Urinary bladder (tissue), 4 donors: ENCODE measurements around the gene ANGPTL4. TPM values are rescaled to one million over a fixed set of nuclear protein-coding genes. Genes with fewer than 3 reads are reported as not detected.

Experiments
- DNase-seq: peaks from one replicate; pipeline ENCODE4 v3.0.0-alpha.2; 2015; ENCODE audit errors: extremely low spot score
- H3K27ac ChIP-seq: one replicate; pipeline ENCODE4 v1.5.1; 2013; ENCODE audit warnings: low read depth, mild to moderate bottlenecking, moderate library complexity
- H3K36me3 ChIP-seq: one replicate; pipeline ENCODE4 v1.6.1; 2013; ENCODE audit warnings: mild to moderate bottlenecking, moderate library complexity; ENCODE audit not compliant: insufficient read depth
- H3K4me1 ChIP-seq: one replicate; pipeline ENCODE4 v1.6.1; 2013; ENCODE audit warnings: mild to moderate bottlenecking, moderate library complexity; ENCODE audit not compliant: insufficient read depth
- H3K4me3 ChIP-seq: one replicate; pipeline ENCODE4 v1.5.1; 2013; ENCODE audit warnings: low read depth, low read length
- WGBS: extraction: QIAGEN DNeasy Blood & Tissue Kit; methylation state at CpG from one replicate; pipeline ENCODE4 v1.1.7; 2013; 5-methylcytosine and 5-hydroxymethylcytosine counted together
- polyA plus RNA-seq: library from polyadenylated mRNA; stranded (reverse); fragments of 200-250 nt; gene quantifications from one replicate; pipeline ENCODE4 v1.2.3, GENCODE V29; 2013
- small RNA-seq: library from RNA; depleted of rRNA; stranded (forward); fragments of <200 nt; gene quantifications from one replicate; pipeline ENCODE3, GENCODE V24; 2014
- total RNA-seq: library from RNA; depleted of rRNA; stranded (reverse); fragments of >200 nt; gene quantifications from one replicate; pipeline ENCODE4 v1.2.3, GENCODE V29; 2014
- donor health status: healthy with polysubstance abuse.
- donor health status: healthy.

ANGPTL4 gene
- total and polyA plus RNA-seq, 2 donors: 1.3 to 14.6 TPM

DNA sequence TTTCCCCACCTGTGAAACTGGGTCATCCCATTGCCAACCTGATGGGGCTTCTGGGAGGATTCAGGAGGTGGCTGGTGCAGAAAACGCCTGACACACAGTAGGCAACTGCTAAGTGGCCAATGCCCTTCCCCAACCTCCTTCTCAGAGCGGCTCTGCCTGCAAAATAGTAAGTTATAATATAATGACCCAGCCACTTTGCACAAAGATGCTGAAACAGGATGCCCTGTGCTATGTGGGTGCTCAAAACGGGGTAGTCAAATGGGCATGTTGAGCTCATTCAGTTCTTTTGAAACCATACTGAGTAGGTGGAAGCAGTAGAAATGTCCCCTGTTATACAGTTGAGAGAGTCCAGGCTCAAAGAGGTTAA, 49.7 kb downstream of the ANGPTL4 start:
- 25% methylated on average over 3 of the region's 3 CpGs for WGBS

GRCh38 chr19:8416796-8417195, 52.8 kb downstream of the ANGPTL4 start:
- 59% methylated on average over 4 of the region's 4 CpGs for WGBS

More for the DNA sequence above, 49.7 kb downstream of the ANGPTL4 start:
- Histone ChIP-seq H3K4me3 (peak overlapping the region; percentile 85), H3K36me3 (no peaks in the 10 kb centered on the region), H3K4me1 (no peaks in the 10 kb centered on the region), H3K27ac (no peak overlapping the region)
- no peak for DNase-seq

DNA sequence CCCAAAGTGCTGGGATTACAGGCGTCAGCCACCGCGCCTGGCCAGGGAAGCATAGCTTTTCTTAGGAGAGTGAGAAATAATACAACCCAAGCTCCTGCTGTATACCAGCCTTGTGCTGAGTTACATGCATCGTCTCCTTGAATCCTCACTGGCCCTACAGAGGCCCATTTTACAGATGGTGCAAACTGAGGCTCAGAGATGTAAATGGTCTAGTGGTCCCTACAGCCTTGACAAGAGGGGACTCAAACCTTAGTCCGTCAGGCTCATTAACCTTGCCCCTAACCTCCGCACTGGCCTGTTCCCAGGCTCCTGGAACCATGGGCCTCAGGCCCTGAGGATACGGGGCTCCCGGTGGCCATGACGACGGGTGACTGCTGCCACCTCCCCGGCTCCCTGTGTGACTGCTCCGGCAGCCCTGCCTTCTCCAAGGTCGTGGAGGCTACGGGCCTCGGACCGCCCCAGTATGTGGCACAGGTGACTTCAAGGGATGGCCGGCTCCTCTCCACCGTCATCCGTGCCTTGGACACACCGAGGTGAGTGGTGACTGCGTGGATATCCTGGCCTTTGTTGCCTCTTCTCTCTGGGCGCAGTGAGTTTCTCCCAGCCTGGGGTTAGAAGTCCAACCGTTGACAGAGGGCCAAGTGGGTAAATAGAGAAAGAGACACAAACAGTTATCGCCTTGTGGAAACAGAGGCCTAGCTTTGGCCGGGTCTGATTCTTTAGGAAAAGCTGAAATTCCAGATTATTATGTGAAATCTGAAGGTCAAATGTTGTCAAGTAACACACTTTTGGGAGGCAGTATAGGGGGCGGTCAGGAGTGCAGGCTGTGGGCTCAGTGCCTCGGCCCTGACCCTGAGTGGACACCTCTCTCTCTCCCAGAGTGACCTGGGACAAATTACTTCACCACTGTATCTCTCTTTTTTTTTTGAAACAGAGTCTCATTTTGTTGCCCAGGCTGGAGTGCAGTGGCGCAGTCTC, 57.8 kb downstream of the ANGPTL4 start:
- Histone ChIP-seq H3K27ac (no peak overlapping the region), H3K36me3 (no peaks in the 10 kb centered on the region), H3K4me1 (no peaks in the 10 kb centered on the region), H3K4me3 (no peak overlapping the region)
- 91% methylated on average over 28 of the region's 28 CpGs for WGBS
- DNase-seq: no peak

More at GRCh38 chr19:8416796-8417195, 52.8 kb downstream of the ANGPTL4 start:
- DNase-seq: no peak
- no peaks in the 10 kb centered on the region for H3K36me3 ChIP-seq
- H3K4me1 ChIP-seq: no peaks in the 10 kb centered on the region
- H3K27ac ChIP-seq: no peak overlapping the region
- no peak overlapping the region for H3K4me3 ChIP-seq

DNA sequence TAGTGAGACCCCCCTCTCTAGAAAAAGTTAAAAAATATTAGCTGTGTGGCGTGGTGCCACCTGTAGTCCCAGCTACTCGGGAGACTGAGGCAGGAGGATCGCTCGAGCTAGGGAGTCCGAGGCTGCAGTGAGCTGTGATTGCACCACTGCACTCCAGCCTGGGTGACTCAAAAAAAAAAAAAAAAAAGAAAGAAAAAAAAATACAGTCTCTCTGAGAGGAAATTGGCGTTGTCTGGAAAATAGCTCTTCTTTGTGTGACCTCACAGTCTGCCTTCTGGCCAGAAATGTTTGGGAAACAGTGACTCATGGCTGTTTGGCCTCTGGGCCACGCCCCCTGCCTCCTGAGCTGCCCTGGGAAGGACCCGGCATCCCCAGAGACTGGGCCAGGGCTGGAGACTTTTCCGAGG, 59.9 kb downstream of the ANGPTL4 start:
- H3K4me3 ChIP-seq: no peak overlapping the region
- H3K36me3 ChIP-seq: no peaks in the 10 kb centered on the region
- WGBS: 26% methylated on average over 9 of the region's 9 CpGs

More for the DNA sequence above, 59.9 kb downstream of the ANGPTL4 start:
- no peaks in the 10 kb centered on the region for H3K4me1 ChIP-seq
- peak; percentile 50 for DNase-seq
- peak overlapping the region; percentile 3 for H3K27ac ChIP-seq

Small RNAs within 50 kb of the gene (small RNA-seq; reads per million reads assigned to genes)
- gene MIR4999: 0.15 reads per million

Other genes starting within 250 kb of the ANGPTL4 start
- 2.3 TPM for gene FBN3, start 214.6 kb upstream of the ANGPTL4 start, total RNA-seq
- not detected for gene FBN3, start 214.6 kb upstream of the ANGPTL4 start, polyA plus RNA-seq
- gene CERS4, start 154.8 kb upstream of the ANGPTL4 start, total RNA-seq: 18.5 TPM
- gene CERS4, start 154.8 kb upstream of the ANGPTL4 start, polyA plus RNA-seq: 38.6 TPM
- 7.9 TPM for gene CD320, start 55.8 kb upstream of the ANGPTL4 start, total RNA-seq
- 52.1 TPM for gene CD320, start 55.8 kb upstream of the ANGPTL4 start, polyA plus RNA-seq
- 11.6 TPM for gene NDUFA7, start 42.8 kb upstream of the ANGPTL4 start, total RNA-seq
- 93.1 TPM for gene NDUFA7, start 42.8 kb upstream of the ANGPTL4 start, polyA plus RNA-seq
- gene RPS28, start 42.7 kb upstream of the ANGPTL4 start, total RNA-seq: 301 TPM
- gene RPS28, start 42.7 kb upstream of the ANGPTL4 start, polyA plus RNA-seq: 758 TPM
- 8.1 TPM for gene KANK3, start 20.9 kb upstream of the ANGPTL4 start, total RNA-seq
- gene KANK3, start 20.9 kb upstream of the ANGPTL4 start, polyA plus RNA-seq: 13.0 TPM
- 63.9 TPM for gene RAB11B, start 26.2 kb downstream of the ANGPTL4 start, total RNA-seq
- gene RAB11B, start 26.2 kb downstream of the ANGPTL4 start, polyA plus RNA-seq: 131 TPM
- 38.8 TPM for gene MARCHF2, start 49.1 kb downstream of the ANGPTL4 start, total RNA-seq
- gene MARCHF2, start 49.1 kb downstream of the ANGPTL4 start, polyA plus RNA-seq: 98.2 TPM
- gene HNRNPM, start 80.8 kb downstream of the ANGPTL4 start, total RNA-seq: 63.7 TPM
- gene HNRNPM, start 80.8 kb downstream of the ANGPTL4 start, polyA plus RNA-seq: 173 TPM
- gene PRAM1, start 138.5 kb downstream of the ANGPTL4 start, total RNA-seq: 0.58 TPM
- 0.85 TPM for gene PRAM1, start 138.5 kb downstream of the ANGPTL4 start, polyA plus RNA-seq
- 4.6 TPM for gene ZNF414, start 150.0 kb downstream of the ANGPTL4 start, total RNA-seq
- gene ZNF414, start 150.0 kb downstream of the ANGPTL4 start, polyA plus RNA-seq: 40.1 TPM
- gene MYO1F, start 213.3 kb downstream of the ANGPTL4 start, total RNA-seq: 7.5 TPM
- 7.7 TPM for gene MYO1F, start 213.3 kb downstream of the ANGPTL4 start, polyA plus RNA-seq
- 44.3 TPM for gene ADAMTS10, start 246.6 kb downstream of the ANGPTL4 start, total RNA-seq
- gene ADAMTS10, start 246.6 kb downstream of the ANGPTL4 start, polyA plus RNA-seq: 26.4 TPM